ENCODE measurements around the gene MIER2. TPM values are rescaled to one million over a fixed set of nuclear protein-coding genes. Genes with fewer than 3 reads are reported as not detected.

Gene MIER2
- total RNA-seq (2022; extraction: Qiagen RNA extraction): 14.0 to 20.1 TPM (median 18.9 TPM) in 5 replicates

GRCh38 chr19:344625-345319, at the start of gene MIER2:
TSS of gene MIER2 (minus strand) at chr19:344796. CDS start at chr19:344782, 14 bp downstream.

GRCh38 chr19:291006-291521, 53.5 kb downstream of the MIER2 start, which contains the start of gene PLPP2:
TSS of gene PLPP2 (minus strand) at chr19:291403. CDS start at chr19:291336, 67 bp downstream.

Other genes starting within 250 kb of the MIER2 start
- gene OR4F17, start 237.7 kb downstream of the MIER2 start, total RNA-seq (2022; extraction: Qiagen RNA extraction): not detected in 5 replicates
- 75.6 to 112 TPM (median 102 TPM) in 5 replicates for gene PLPP2, start 53.4 kb downstream of the MIER2 start, total RNA-seq (2022; extraction: Qiagen RNA extraction)
- 0.35 to 0.70 TPM (median 0.53 TPM) in 5 replicates for gene C2CD4C, start 64.4 kb upstream of the MIER2 start, total RNA-seq (2022; extraction: Qiagen RNA extraction)
- gene SHC2, start 116.2 kb upstream of the MIER2 start, total RNA-seq (2022; extraction: Qiagen RNA extraction): 0.79 to 1.5 TPM (median 0.93 TPM) in 5 replicates
- gene MADCAM1, start 151.7 kb upstream of the MIER2 start, total RNA-seq (2022; extraction: Qiagen RNA extraction): 0.15 to 0.45 TPM (median 0.30 TPM) in 5 replicates
- 11.4 to 18.4 TPM (median 17.4 TPM) in 5 replicates for gene TPGS1, start 162.7 kb upstream of the MIER2 start, total RNA-seq (2022; extraction: Qiagen RNA extraction)
- gene CDC34, start 187.0 kb upstream of the MIER2 start, total RNA-seq (2022; extraction: Qiagen RNA extraction): 59.1 to 93.2 TPM (median 92.5 TPM) in 5 replicates
- 0.29 to 0.47 TPM (median 0.32 TPM) in 4 of 5 replicates, not detected in the other for gene GZMM, start 199.3 kb upstream of the MIER2 start, total RNA-seq (2022; extraction: Qiagen RNA extraction)
- gene BSG, start 227.8 kb upstream of the MIER2 start, total RNA-seq (2022; extraction: Qiagen RNA extraction): 658 to 742 TPM (median 709 TPM) in 5 replicates
- gene HCN2, start 245.1 kb upstream of the MIER2 start, total RNA-seq (2022; extraction: Qiagen RNA extraction): 26.6 to 37.3 TPM (median 36.3 TPM) in 5 replicates